HepG2 (cell line): ENCODE data around the gene TRPM5. TPM values are rescaled to one million over a fixed set of nuclear protein-coding genes. Genes with fewer than 3 reads are reported as not detected.

Source experiments
- CHCHD3 ChIP-seq: sonication (generic); formaldehyde crosslinking; IDR thresholded peaks from 2 replicates; pipeline ENCODE4 v1.8.0; 2022; ENCODE audit warnings: mild to moderate bottlenecking, missing genetic modification reagents, moderate library complexity
- ETV6 ChIP-seq: sonication (generic); formaldehyde crosslinking; conservative IDR thresholded peaks from 2 replicates; pipeline ENCODE4 v1.4.0; 2020; ENCODE audit warnings: missing genetic modification reagents
- HCFC1 ChIP-seq: fragments of 150-350 bp; IDR thresholded peaks from 2 replicates; pipeline ENCODE4 v1.6.1; 2014; ENCODE audit warnings: low read depth, low read length
- HNF4A ChIP-seq: sonication (generic); formaldehyde crosslinking; IDR thresholded peaks from 2 replicates; pipeline ENCODE4 v1.4.0; 2020; ENCODE audit warnings: missing genetic modification reagents
- HNRNPH1 ChIP-seq: fragments of 200-400 bp; formaldehyde crosslinking; optimal IDR thresholded peaks from 2 replicates; pipeline ENCODE3; 2017; ENCODE audit warnings: mild to moderate bottlenecking, low read depth, low read length
- KMT2B ChIP-seq: IDR thresholded peaks from 2 replicates; pipeline ENCODE4 v1.6.1; 2016; ENCODE audit warnings: missing genetic modification reagents, missing compliant biosample characterization
- NFYB ChIP-seq: sonication (generic); formaldehyde crosslinking; IDR thresholded peaks from 2 replicates; pipeline ENCODE4 v1.4.0; 2020; ENCODE audit warnings: missing genetic modification reagents
- PRMT3 ChIP-seq: sonication (generic); formaldehyde crosslinking; IDR thresholded peaks from 2 replicates; pipeline ENCODE4 v1.8.1; 2022; ENCODE audit warnings: low read depth, mild to moderate bottlenecking, moderate library complexity, missing genetic modification reagents, borderline replicate concordance
- SNAI1 ChIP-seq: sonication (generic); formaldehyde crosslinking; IDR thresholded peaks from 2 replicates; pipeline ENCODE4 v1.5.0; 2020; ENCODE audit warnings: mild to moderate bottlenecking, missing genetic modification reagents, borderline replicate concordance
- SRSF4 ChIP-seq: fragments of 200-400 bp; formaldehyde crosslinking; IDR thresholded peaks from one replicate; pipeline ENCODE4 v1.6.1; 2018; ENCODE audit warnings: mild to moderate bottlenecking, low read depth, low read length, moderate library complexity; ENCODE audit not compliant: poor library complexity, severe bottlenecking
- SUZ12 ChIP-seq: fragments of 150-350 bp; IDR thresholded peaks from 2 replicates; pipeline ENCODE4 v1.6.1; 2014; ENCODE audit warnings: low read depth, low read length
- TOPORS ChIP-seq: sonication (generic); formaldehyde crosslinking; IDR thresholded peaks from 2 replicates; pipeline ENCODE4 v1.8.0; 2023; ENCODE audit warnings: mild to moderate bottlenecking, missing genetic modification reagents
- TSC22D2 ChIP-seq: sonication (generic); formaldehyde crosslinking; IDR thresholded peaks from 2 replicates; pipeline ENCODE4 v1.5.1; 2020; ENCODE audit warnings: missing genetic modification reagents, mild to moderate bottlenecking, borderline replicate concordance
- ZFP82 ChIP-seq: sonication (generic); formaldehyde crosslinking; IDR thresholded peaks from 2 replicates; pipeline ENCODE4 v1.5.1; 2020; ENCODE audit warnings: mild to moderate bottlenecking, missing genetic modification reagents, borderline replicate concordance
- ZMYM2 ChIP-seq: sonication (generic); formaldehyde crosslinking; IDR thresholded peaks from 2 replicates; pipeline ENCODE4 v1.8.0; 2022; ENCODE audit warnings: mild to moderate bottlenecking, missing genetic modification reagents
- ZNF44 ChIP-seq: sonication (generic); formaldehyde crosslinking; IDR thresholded peaks from 2 replicates; pipeline ENCODE4 v1.5.1; 2020; ENCODE audit warnings: mild to moderate bottlenecking, missing genetic modification reagents
- ZNF644 ChIP-seq: IDR thresholded peaks from 2 replicates; pipeline ENCODE4 v1.6.1; 2016; ENCODE audit warnings: low read depth
- ZSCAN29 ChIP-seq: sonication (generic); formaldehyde crosslinking; conservative IDR thresholded peaks from 2 replicates; pipeline ENCODE4 v1.4.0; 2020; ENCODE audit warnings: mild to moderate bottlenecking, missing genetic modification reagents
- polyA plus RNA-seq, 8 experiments: library from polyadenylated mRNA; depleted of rRNA in 3 of 8; stranded (reverse) in 7 of 8; unstranded in 1 of 8; fragments of >200 nt; fragmentation: Illumina TruSeq in 4 of 8; extraction: Trizol in 4 of 8; gene quantifications; 2 replicates each; pipeline versions ENCODE4 v1.2.1 to v1.2.3, GENCODE V29; 2011 to 2016; ENCODE audit warnings: low read depth in 4 of 8, missing spikeins in 1 of 8, mixed read lengths in 1 of 8; ENCODE audit not compliant: insufficient read depth in 1 of 8
- total RNA-seq, 5 experiments: library from RNA; depleted of rRNA; stranded (reverse); fragments of >200 nt; fragmentation: Illumina TruSeq; extraction: Trizol; gene quantifications; 2 replicates each; pipeline ENCODE4 v1.2.3, GENCODE V29; 2016; ENCODE audit warnings: low read depth in 1 of 5
- TF ChIP-seq, protein P1 (sequence below): sonication (generic); formaldehyde crosslinking; IDR thresholded peaks from 2 replicates; pipeline ENCODE4 v1.5.0; 2020; ENCODE audit warnings: missing genetic modification reagents, mild to moderate bottlenecking, borderline replicate concordance
- TF ChIP-seq, protein P2 (sequence below): sonication (generic); formaldehyde crosslinking; IDR thresholded peaks from 2 replicates; pipeline ENCODE4 v1.4.0; 2020; ENCODE audit warnings: missing genetic modification reagents, mild to moderate bottlenecking, borderline replicate concordance
- TF ChIP-seq, protein P3 (sequence below): sonication (generic); formaldehyde crosslinking; IDR thresholded peaks from 2 replicates; pipeline ENCODE4 v1.8.1; 2023; ENCODE audit warnings: missing genetic modification reagents, inconsistent platforms, borderline replicate concordance
- TF ChIP-seq, protein P4 (sequence below): IDR thresholded peaks from 2 replicates; pipeline ENCODE4 v1.6.1; 2016; ENCODE audit warnings: missing genetic modification reagents, missing compliant biosample characterization
- TF ChIP-seq, protein P5 (sequence below): sonication (generic); formaldehyde crosslinking; IDR thresholded peaks from 2 replicates; pipeline ENCODE4 v1.4.0; 2020; ENCODE audit warnings: mild to moderate bottlenecking, missing genetic modification reagents
- TF ChIP-seq, protein P6 (sequence below): sonication (generic); formaldehyde crosslinking; IDR thresholded peaks from 2 replicates; pipeline ENCODE4 v1.4.0; 2020; ENCODE audit warnings: missing genetic modification reagents

Gene TRPM5
- total and polyA plus RNA-seq, 2 of the 13 experiments (the other 11 are each of a cell fraction or from before 2014, with no cell fraction given): 0.12 TPM; not detected in 1

DNA sequence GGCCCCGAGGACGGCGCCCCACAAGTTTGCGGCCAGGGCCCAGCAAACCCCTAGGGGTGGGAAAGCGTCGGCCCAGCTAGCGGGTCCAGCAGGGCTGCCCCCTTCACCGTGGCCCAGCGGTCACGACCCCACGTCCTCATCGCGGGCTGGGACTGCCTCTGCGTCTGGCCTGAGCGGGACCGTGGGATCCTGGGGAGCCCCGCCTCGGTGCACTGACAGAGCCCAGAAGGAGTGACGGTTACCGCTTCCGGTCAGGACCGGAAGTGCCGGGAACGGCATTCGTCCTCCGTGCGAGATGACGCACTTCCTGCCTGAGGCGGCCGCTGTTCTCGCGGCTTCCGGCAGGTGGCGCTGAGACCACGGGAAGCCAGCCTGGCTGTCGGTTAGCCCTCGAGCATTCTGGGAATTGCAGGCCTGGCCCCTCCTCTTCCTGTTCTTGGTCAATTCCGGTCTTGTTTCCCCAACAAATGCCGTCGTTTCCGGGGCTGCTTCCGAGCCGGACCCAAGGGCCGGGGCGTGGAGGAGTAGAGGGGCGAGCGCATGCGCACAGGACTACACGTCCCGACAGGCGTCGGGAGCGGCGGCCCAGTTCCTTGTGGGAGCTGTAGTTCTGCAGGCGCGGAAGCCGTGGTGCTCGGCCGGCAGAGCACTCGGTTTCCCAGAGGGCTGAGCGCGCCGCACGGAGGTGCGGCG lies 44.1 kb downstream of the TRPM5 start, which contains the start of gene TSSC4 (continued):
- TF ChIP-seq, protein P1, sequence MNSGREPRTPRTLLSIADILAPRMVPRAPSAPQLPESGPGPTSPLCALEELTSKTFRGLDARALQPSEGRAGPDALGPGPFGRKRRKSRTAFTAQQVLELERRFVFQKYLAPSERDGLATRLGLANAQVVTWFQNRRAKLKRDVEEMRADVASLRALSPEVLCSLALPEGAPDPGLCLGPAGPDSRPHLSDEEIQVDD (CRISPR knock-in tag): no peak
- peak; percentile 45; the same call in 1 of the 2 replicates for TF ChIP-seq ZSCAN29
- peak; percentile 79; the same call in 1 of the 2 replicates for TF ChIP-seq ZMYM2
- TF ChIP-seq TOPORS (CRISPR knock-in tag): peak; percentile 86; the same call in 1 of the 2 replicates
- peak; percentile 18; the same call in 1 of the 2 replicates for TF ChIP-seq ZNF44 (CRISPR knock-in tag)
- peak; percentile 63; the same call in 1 of the 2 replicates for TF ChIP-seq ZFP82 (CRISPR knock-in tag)
- TF ChIP-seq, protein P2, sequence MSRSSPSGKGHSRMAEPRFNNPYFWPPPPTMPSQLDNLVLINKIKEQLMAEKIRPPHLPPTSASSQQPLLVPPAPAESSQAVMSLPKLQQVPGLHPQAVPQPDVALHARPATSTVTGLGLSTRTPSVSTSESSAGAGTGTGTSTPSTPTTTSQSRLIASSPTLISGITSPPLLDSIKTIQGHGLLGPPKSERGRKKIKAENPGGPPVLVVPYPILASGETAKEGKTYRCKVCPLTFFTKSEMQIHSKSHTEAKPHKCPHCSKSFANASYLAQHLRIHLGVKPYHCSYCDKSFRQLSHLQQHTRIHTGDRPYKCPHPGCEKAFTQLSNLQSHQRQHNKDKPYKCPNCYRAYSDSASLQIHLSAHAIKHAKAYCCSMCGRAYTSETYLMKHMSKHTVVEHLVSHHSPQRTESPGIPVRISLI: peak; percentile 40; the same call in 1 of the 2 replicates
- no peak for TF ChIP-seq ZNF644 (CRISPR knock-in tag)
- no peak; the same call in 1 of the 2 replicates for TF ChIP-seq SNAI1 (CRISPR knock-in tag)
- TF ChIP-seq HCFC1: peak; percentile 94
- TF ChIP-seq PRMT3 (CRISPR knock-in tag): no peak
- TF ChIP-seq SRSF4: no peak
- peak; percentile 57; the same call in 1 of the 2 replicates for TF ChIP-seq NFYB
- TF ChIP-seq, protein P3, sequence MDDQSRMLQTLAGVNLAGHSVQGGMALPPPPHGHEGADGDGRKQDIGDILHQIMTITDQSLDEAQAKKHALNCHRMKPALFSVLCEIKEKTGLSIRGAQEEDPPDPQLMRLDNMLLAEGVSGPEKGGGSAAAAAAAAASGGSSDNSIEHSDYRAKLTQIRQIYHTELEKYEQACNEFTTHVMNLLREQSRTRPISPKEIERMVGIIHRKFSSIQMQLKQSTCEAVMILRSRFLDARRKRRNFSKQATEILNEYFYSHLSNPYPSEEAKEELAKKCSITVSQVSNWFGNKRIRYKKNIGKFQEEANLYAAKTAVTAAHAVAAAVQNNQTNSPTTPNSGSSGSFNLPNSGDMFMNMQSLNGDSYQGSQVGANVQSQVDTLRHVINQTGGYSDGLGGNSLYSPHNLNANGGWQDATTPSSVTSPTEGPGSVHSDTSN (CRISPR knock-in tag): no peak
- peak; percentile 59 for TF ChIP-seq TSC22D2 (CRISPR knock-in tag)
- peak; percentile 56; the same call in 1 of the 2 replicates for TF ChIP-seq KMT2B
- peak; percentile 79 for TF ChIP-seq ETV6
- 0 out of 2 replicates have a peak, but pooled peaks have one; percentile 66 for TF ChIP-seq CHCHD3 (CRISPR knock-in tag)
- TF ChIP-seq SUZ12: peak; percentile 91
- TF ChIP-seq, protein P4, sequence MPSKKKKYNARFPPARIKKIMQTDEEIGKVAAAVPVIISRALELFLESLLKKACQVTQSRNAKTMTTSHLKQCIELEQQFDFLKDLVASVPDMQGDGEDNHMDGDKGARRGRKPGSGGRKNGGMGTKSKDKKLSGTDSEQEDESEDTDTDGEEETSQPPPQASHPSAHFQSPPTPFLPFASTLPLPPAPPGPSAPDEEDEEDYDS (CRISPR knock-in tag): peak; percentile 82
- TF ChIP-seq HNF4A (CRISPR knock-in tag): peak; percentile 21; the same call in 1 of the 2 replicates
- TF ChIP-seq, protein P5, sequence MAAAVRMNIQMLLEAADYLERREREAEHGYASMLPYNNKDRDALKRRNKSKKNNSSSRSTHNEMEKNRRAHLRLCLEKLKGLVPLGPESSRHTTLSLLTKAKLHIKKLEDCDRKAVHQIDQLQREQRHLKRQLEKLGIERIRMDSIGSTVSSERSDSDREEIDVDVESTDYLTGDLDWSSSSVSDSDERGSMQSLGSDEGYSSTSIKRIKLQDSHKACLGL (CRISPR knock-in tag): peak; percentile 23; the same call in 1 of the 2 replicates
- TF ChIP-seq, protein P6, sequence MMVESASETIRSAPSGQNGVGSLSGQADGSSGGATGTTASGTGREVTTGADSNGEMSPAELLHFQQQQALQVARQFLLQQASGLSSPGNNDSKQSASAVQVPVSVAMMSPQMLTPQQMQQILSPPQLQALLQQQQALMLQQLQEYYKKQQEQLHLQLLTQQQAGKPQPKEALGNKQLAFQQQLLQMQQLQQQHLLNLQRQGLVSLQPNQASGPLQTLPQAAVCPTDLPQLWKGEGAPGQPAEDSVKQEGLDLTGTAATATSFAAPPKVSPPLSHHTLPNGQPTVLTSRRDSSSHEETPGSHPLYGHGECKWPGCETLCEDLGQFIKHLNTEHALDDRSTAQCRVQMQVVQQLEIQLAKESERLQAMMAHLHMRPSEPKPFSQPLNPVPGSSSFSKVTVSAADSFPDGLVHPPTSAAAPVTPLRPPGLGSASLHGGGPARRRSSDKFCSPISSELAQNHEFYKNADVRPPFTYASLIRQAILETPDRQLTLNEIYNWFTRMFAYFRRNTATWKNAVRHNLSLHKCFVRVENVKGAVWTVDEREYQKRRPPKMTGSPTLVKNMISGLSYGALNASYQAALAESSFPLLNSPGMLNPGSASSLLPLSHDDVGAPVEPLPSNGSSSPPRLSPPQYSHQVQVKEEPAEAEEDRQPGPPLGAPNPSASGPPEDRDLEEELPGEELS (CRISPR knock-in tag): peak; percentile 77
- no peak for TF ChIP-seq HNRNPH1
